Glomerular visceral epithelial cell (primary cell): ENCODE measurements around the gene TRMT5.

Source experiments
- DNase-seq: peaks from one replicate; pipeline ENCODE4 v3.0.0-alpha.2; 2016; ENCODE audit errors: extremely low spot score

The TRMT5 gene

DNA sequence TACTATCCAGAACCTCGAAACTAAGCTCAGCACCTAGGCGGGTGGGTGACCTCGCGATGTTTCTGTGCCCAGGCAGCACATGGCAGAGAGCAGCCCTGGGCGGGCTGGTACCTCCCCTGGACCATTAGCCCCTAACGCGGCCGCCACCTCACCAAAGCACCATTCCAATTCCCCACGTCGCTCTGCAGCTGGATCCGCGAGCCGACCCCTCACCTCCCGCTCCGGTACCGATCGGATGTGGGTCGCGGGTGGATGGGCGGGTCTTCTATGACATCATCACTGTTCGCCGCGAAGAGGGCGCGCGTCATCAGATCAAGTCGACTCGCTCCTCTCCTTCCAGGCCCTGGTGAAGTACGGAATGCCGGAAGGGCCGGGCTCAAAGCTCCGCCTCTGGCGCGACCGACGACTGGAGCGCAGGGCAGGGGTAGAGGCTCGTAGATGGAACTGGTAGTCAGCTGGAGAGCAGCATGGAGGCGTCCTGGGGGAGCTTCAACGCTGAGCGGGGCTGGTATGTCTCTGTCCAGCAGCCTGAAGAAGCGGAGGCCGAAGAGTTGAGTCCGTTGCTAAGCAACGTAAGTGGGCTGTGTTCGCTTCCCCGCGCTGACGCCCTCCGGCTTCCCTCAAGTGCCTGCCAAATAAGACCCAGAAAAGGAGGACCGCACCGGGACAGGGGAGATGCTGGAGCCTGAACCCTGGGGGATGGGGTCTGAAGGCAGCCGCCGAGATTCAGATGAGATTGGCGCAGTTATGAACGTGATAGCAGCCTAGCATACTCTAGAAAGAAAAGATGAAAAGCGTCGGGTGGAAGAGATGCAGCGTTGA, at the start of gene TRMT5, which contains the start of gene SLC38A6:
TRMT5 (minus strand) TSS at position 269 of the 822 bp plus-strand sequence; CDS start at position 163, 106 bp downstream.
SLC38A6 (plus strand) TSS at position 435 of the 822 bp plus-strand sequence; CDS start at position 468, 33 bp downstream.
- DNase-seq = peak; percentile 93

DNA sequence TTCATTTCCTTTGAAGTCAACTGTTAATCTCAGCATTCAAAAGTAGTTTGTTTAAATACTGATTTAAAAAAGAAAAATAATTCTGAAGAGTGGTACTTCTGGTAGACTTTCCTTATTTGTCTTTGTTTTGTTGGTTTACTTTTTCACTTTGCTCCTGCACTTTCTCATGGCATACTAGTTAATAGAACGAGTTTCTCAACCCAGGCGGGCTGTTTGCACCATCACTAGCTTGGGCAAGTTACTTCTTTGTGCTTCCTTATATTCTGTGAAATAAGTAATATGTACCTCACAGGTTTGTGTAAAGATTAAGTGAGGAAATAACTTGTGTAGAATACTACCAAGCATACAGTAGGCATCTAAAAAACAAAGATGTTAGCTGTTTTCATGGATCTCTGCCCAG, 45.6 kb upstream of the TRMT5 start:
- no peak for DNase-seq

DNA sequence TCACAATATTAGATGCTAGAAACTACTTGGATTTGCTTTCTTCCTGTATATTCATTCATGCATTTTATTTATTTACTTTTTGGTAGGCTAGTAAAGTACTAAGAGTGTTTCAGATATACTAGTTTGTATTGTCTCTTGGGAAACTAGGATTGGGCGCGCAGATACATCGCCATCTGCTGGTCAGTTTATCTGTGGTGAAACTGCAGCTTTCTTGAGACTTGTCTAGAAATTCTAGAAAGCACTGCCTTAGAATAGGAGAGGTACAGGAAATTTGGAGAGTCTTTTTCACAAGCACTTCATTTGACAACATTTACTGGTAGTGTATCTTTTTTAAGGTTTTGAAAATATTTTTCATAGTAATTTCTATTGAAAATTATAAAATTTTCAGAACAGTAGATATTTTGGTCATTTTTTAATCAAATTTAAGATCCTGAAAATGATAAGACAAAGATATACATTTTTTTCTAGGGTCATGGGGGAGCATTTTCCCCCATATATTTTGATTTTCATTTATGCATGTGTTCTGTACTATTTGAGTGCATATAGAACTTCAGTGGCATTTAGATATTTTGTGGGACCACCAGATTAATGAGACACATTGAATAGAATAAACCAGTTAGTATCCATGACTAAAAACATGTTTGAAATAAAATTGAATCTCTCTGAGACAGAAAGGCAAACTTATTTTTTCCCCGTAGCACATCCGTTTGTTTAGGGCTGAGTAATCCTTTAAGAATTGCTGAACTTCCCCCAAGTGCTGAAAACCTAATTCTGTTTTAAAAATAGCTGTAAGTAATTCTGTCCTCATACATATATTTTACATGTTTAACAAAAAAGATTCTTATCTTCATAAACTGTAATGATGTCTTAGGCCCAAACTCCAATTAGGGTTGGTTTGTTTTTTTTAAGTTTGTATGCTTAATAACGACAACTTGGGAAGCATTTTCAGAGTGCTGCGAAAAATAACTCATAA, 44.7 kb upstream of the TRMT5 start:
- peak; percentile 71 for DNase-seq

- DNase-seq = no peak
Observed at GRCh38 chr14:61019537-61019936, 38.7 kb upstream of the TRMT5 start.

GRCh38 chr14:61003571-61003970, 22.7 kb upstream of the TRMT5 start:
- no peak for DNase-seq

DNA sequence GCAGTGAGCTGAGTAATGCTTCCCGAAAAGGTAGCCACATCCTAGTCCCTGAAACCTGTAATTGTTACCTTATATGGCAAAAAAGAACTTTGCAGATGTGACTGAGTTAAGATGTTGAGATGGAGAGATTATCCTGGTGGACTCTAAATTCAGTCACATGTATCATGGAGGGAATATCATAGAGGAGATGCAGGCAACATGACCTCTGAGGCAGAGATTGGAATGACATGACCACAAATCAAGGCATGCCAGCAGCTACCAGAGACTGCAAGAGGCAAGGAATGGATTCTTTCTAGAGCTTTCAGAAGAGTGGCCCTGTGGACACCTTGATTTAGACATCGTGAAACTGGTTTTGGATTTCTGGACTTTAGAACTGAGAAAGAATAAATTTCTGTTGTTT, 18.7 kb upstream of the TRMT5 start:
- no peak for DNase-seq

GRCh38 chr14:60998617-60999016, 17.7 kb upstream of the TRMT5 start:
- DNase-seq = no peak

DNA sequence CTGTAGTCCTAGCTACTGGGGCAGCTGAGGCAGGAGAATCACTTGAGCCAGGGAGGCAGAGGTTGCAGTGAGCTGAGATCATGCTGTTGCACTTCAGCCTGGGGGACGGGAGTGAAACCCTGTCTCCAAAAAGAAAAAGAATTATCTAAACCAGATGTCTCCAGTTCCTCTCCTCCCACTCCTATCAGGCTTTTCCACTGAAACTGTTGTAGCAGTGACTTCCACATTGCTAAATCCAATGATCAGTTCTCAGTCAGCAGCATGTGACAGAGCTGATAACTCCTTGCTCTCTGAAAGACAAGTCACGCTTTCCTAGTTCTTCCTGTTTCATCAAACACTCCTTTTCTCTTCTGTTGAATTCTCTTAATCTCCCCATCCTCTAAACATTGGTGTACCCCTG, 8.7 kb upstream of the TRMT5 start:
- no peak for DNase-seq

DNA sequence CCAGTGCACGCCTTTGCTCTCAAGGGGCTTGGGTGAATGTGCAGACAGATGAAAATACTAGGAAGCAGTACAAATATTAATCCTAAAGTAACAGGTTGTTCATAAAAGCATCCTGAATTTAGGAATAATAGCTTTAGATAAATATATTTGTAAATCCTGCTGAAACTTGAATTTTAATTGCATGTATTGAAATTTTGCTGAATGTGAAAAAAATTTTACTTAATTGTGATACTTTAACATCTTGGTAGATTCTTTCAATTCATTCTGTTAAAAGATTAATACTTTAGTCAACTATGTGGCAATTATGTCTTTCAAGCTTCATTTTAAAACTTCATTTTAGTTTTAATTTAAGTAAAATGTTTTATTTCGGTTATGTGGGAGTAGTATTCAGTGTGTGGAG, 5.6 kb upstream of the TRMT5 start:
- no peak for DNase-seq

DNA sequence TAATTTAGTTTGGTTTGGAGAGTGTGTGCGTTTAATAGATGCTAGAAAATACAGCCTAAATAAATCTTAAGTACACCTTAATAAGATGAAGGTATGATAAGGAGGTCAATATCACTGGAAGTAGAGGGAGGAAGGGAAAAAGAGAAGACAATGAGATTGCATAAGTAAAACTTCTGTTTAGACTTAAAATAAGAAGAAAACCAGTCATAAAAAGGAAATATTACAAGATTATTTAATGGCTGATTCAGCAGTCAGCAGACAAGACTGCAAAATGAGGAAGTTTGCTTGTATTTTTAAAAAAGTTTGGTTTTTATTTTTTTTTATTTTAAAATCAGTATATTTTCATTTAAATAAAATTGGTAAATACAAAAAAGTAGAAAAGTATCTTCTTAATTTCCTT, 3.3 kb upstream of the TRMT5 start:
- no peak for DNase-seq

DNA sequence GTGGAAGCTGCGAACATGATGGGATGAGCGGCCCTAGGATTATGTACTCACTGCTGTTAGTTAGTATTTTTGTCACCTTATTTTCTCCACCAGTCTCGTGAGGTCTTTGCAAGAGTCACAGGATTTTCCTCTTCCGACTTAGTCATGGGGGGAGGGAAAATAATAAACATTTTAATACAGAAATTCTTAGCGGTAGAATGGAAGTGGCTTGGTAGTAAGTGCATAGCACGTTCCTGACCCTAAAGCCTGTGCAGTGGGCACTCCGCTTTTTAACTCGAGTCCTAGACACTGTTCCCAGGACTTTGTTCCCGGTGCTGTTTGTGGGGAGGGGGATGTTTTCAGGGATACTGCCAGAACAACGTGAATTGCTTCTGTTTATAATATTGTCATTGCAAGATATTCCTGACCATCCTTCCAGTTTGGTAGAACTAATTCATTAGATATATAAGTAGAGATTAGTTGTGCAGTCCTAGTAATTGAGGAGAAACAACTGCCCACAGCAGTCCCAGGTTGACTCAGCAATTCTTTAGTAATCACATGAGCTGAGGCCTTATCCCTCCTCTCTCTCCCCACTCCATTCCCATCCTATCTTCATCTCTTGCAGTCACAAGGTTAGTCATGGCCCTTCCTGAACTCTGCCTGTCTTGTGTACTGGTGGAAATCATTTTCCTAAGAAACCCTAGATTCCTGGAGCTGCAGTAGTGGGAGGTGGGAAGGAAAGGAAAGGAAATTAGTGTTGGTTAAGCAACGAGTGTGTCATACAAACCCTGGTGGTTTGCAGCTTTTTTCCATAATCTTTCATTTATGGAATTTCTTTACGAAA, 965 bp upstream of the TRMT5 start:
- peak; percentile 47 for DNase-seq

DNA sequence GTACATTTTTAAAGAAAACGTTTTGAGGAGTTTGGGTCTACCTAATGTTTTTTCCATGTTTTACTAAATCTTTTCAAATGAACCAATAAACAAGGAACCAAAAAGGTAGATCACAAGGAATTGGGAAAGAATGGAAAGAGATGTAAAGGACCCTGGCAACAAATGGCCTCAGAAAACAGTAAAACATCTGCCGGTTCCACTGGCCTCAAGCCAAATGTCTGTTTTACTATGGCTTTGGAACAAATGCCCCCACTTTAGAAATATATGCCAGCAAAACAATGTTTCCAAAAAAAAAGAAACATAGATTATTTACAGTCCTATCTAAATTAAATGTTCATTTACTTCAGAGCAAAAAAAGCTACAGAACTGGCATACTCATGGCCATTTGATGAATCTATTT, 3.0 kb downstream of the TRMT5 start:
- no peak for DNase-seq

- no peak for DNase-seq
Observed at GRCh38 chr14:60975551-60975950, 5.3 kb downstream of the TRMT5 start.

DNA sequence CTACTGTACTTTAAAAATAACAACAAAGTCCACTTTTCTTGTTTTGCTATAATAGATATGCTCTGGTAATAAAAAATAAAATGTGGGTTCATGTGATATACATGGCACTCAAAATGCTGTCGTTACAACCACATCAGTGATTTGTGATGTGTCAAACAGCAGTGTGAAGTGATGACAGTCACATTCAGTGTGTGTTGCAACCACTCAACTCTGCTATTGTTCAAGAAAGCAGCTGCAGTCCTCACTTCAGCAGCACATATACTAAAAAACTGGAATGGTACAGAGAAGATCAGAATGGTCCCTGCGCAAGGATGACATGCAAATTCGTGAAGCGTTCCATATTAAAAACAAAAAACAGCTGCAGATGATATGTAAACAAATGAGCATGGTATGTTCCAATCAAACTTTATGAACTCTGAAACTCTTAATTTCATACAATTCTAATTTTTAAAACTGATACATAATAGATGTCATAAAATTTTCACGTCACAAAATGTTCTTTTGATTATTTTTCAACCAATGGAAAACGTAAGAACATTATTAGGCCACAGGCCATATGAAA, 6.7 kb downstream of the TRMT5 start:
- no peak for DNase-seq

DNA sequence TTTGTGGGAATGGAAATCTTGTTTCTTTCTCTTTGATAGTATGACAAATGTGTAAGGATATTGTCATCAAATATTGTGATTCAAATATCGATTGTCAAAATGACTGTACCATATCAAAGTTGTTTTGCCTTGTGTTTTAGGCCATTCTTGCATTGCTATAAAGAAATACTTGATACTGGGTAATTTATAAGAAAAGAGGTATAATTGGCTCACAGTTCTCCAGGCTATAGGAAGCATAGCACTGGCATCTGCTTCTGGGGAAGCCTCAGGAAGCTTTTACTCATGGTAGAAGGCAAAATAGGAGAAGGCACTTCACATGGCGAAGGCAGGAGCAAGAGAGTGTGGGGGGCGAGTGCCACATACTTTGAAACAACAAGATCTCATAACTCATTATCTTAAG, 7.8 kb downstream of the TRMT5 start:
- DNase-seq = no peak

DNA sequence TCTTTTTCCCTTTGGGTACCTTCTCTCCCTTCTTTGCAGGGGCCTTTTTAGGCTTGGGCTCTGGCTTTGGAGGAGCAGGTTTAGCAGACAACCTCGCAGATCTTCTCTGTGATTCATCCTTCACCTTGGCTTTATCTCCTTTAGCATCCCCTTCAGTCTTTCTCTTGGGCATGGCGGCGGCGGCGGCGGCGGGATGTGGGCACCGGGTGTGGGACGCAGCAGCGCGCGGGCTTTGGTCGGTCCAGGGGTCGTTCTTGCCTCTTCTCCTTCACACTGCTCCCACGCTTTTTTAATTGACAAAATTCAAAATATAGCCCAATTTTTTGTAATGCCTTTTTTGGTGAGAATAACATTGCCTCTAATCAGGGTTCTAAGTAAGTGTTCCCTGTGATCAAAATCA, 8.6 kb downstream of the TRMT5 start:
- DNase-seq = no peak

DNA sequence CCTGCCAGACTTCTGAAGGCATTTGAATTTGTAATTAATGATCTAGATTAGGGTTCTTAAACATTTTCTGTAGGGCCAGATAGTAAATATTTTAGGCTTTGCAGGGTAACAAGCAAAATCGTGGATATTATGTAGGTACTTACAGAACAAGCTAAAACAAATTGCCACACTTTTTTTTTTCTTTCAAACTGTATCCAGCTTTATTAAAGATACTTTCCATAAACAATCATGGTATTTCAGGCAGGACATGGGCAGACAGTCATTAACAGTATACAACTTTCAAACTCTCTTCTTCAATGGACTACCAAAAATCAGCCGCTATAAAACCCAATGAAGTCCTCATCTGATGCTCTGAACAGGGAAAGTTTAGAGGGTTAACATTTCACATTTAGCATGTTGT, 9.6 kb downstream of the TRMT5 start:
- no peak for DNase-seq

- DNase-seq = peak; percentile 49
Observed at GRCh38 chr14:60970146-60970545, 10.7 kb downstream of the TRMT5 start.

GRCh38 chr14:60968671-60969070, 12.2 kb downstream of the TRMT5 start:
- DNase-seq = no peak

GRCh38 chr14:60968099-60968498, 12.8 kb downstream of the TRMT5 start:
- DNase-seq = no peak

DNA sequence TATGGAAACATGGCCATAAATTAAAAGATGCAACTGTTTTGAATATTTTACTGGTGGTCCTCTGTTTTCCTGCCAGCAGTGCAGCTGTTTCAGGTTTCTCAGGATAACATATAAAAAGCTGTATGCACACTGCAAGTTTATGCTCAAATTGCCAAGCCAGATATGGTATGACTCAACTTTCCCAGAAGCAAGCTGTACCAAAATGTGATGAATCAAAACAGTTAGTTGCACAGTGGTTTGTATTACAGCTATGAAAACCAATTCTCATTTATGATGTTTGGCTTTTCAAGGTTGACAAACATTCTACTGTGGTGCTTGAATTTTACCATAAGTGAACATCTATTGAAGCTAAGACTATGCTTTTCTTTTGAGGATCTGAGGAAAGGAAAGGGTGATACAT, 15.5 kb downstream of the TRMT5 start:
- DNase-seq = peak; percentile 12
